Parathyroid adenoma (tissue), 2 donors: ENCODE data around the gene C1orf185.
A peak's percentile ranks its signal among the peaks of the same experiment; 100 is the strongest.

Experiments
- H2AFZ ChIP-seq: fragments of 300-600 bp; sonication (generic); one replicate; pipeline ENCODE4 v1.7.0; 2017; ENCODE audit warnings: antibody characterized with exemption, mild to moderate bottlenecking
- H3K27ac ChIP-seq: fragments of 300-600 bp; sonication (generic); one replicate; pipeline ENCODE4 v1.7.0; 2017
- H3K27me3 ChIP-seq: fragments of 300-600 bp; sonication (generic); one replicate; pipeline ENCODE4 v1.7.0; 2017; ENCODE audit warnings: low read length; ENCODE audit not compliant: control insufficient read depth, insufficient read depth
- H3K36me3 ChIP-seq: fragments of 300-600 bp; sonication (generic); one replicate; pipeline ENCODE4 v1.7.0; 2017; ENCODE audit warnings: low read length; ENCODE audit not compliant: control insufficient read depth, insufficient read depth
- H3K4me1 ChIP-seq: fragments of 300-600 bp; sonication (generic); one replicate; pipeline ENCODE4 v1.7.0; 2017; ENCODE audit warnings: control low read depth
- H3K4me2 ChIP-seq: fragments of 300-600 bp; sonication (generic); one replicate; pipeline ENCODE4 v1.7.0; 2017; ENCODE audit warnings: low read length
- H3K4me3 ChIP-seq: fragments of 300-600 bp; sonication (generic); one replicate; pipeline ENCODE4 v1.7.0; 2017; ENCODE audit warnings: low read depth, low read length
- H3K79me2 ChIP-seq: fragments of 300-600 bp; sonication (generic); one replicate; pipeline ENCODE4 v1.7.0; 2017; ENCODE audit warnings: control low read depth
- H3K9ac ChIP-seq: fragments of 300-600 bp; sonication (generic); one replicate; pipeline ENCODE4 v1.7.0; 2017; ENCODE audit warnings: mild to moderate bottlenecking
- H3K9me3 ChIP-seq: fragments of 300-600 bp; sonication (generic); one replicate; pipeline ENCODE4 v1.7.0; 2017; ENCODE audit warnings: low read length; ENCODE audit not compliant: control insufficient read depth
- CTCF ChIP-seq: fragments of 300-600 bp; sonication (generic); IDR thresholded peaks from one replicate; pipeline ENCODE4 v1.7.0; 2017; ENCODE audit warnings: antibody characterized with exemption, mild to moderate bottlenecking
- donor health status: primary hyperparathyroidism.

Gene C1orf185

DNA sequence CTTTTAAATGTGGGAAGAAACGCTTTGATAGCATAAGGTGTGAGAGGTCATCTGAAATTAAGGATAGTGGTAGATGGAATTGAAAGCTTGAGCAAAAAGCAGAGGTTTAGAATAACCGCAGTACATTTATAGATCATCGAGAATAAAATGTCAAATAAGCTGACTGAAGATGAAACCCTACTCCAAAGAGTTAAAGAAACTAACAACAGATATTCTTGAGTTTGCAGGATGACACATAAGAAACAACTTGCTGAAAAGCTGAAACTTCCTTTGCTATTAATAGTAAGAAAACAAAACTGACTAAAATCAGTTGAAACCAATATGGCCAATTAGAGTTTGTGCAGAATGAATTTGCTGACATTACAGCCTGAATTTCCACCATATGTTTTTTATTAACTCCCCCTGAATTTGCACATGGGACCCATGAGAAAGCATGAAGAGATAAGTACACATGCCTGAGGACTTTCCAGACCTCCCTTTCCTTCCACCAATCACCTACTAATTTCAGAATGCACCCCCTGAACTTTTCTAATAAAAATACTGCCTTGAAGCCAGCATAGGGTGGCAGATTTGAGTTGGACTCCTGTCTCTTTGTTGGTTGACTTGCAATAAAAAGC, 1.7 kb upstream of the C1orf185 start:
- H2AFZ ChIP-seq = peak overlapping the region; percentile 33

GRCh38 chr1:51114137-51114536, 12.1 kb downstream of the C1orf185 start:
- H3K27me3 ChIP-seq = no peaks in the 10 kb centered on the region
- H3K27ac ChIP-seq = peak overlapping the region; percentile 87
- H3K79me2 ChIP-seq = no peaks in the 10 kb centered on the region
- no peak for TF ChIP-seq CTCF
- H2AFZ ChIP-seq = peak overlapping the region; percentile 34
- H3K9me3 ChIP-seq = no peaks in the 10 kb centered on the region
- no peak overlapping the region for H3K4me3 ChIP-seq
- H3K9ac ChIP-seq = no peak overlapping the region
- no peak overlapping the region for H3K4me2 ChIP-seq
- peaks cover 15% of the 10 kb centered on the region for H3K4me1 ChIP-seq
- no peaks in the 10 kb centered on the region for H3K36me3 ChIP-seq

More for the DNA sequence above, 1.7 kb upstream of the C1orf185 start:
- Histone ChIP-seq H3K79me2 (no peaks in the 10 kb centered on the region), H3K4me2 (no peak overlapping the region), H3K4me3 (no peak overlapping the region), H3K27me3 (no peaks in the 10 kb centered on the region), H3K36me3 (no peaks in the 10 kb centered on the region), H3K9ac (no peak overlapping the region), H3K27ac (no peak overlapping the region), H3K4me1 (no peaks in the 10 kb centered on the region), H3K9me3 (no peaks in the 10 kb centered on the region)
- no peak for TF ChIP-seq CTCF

- peak overlapping the region; percentile 87 for H3K27ac ChIP-seq
- no peaks in the 10 kb centered on the region for H3K27me3 ChIP-seq
- H3K4me1 ChIP-seq = peaks cover 15% of the 10 kb centered on the region
- no peaks in the 10 kb centered on the region for H3K36me3 ChIP-seq
- no peak for TF ChIP-seq CTCF
- H3K79me2 ChIP-seq = no peaks in the 10 kb centered on the region
- peak overlapping the region; percentile 66 for H3K4me2 ChIP-seq
- H2AFZ ChIP-seq = peak overlapping the region; percentile 72
- H3K9me3 ChIP-seq = no peaks in the 10 kb centered on the region
- peak overlapping the region; percentile 48 for H3K4me3 ChIP-seq
- H3K9ac ChIP-seq = no peak overlapping the region
These were observed 13.8 kb downstream of the C1orf185 start for GRCh38 chr1:51115714-51116404.

- H3K79me2 ChIP-seq = no peaks in the 10 kb centered on the region
- H3K4me2 ChIP-seq = no peak overlapping the region
- no peak for TF ChIP-seq CTCF
- H2AFZ ChIP-seq = peak overlapping the region; percentile 46
- no peaks in the 10 kb centered on the region for H3K27me3 ChIP-seq
- H3K4me3 ChIP-seq = no peak overlapping the region
- H3K9me3 ChIP-seq = no peaks in the 10 kb centered on the region
- peaks cover 7% of the 10 kb centered on the region for H3K4me1 ChIP-seq
- H3K9ac ChIP-seq = no peak overlapping the region
- no peaks in the 10 kb centered on the region for H3K36me3 ChIP-seq
- peak overlapping the region; percentile 39 for H3K27ac ChIP-seq
These were observed 17.3 kb downstream of the C1orf185 start for GRCh38 chr1:51119331-51119730.
